K562 (cell line): ENCODE results near the gene NASP. TPM values are rescaled to one million over a fixed set of nuclear protein-coding genes. Genes with fewer than 3 reads are reported as not detected.

Experiments
- SRSF7 ChIP-seq: fragments of 200-400 bp; formaldehyde crosslinking; optimal IDR thresholded peaks from 2 replicates; pipeline ENCODE3; 2017; ENCODE audit warnings: mild to moderate bottlenecking, low read depth, low read length
- ZEB2 ChIP-seq: fragments of 450-650 bp; IDR thresholded peaks from 2 replicates; pipeline ENCODE4 v1.6.1; 2016
- ZNF124 ChIP-seq: sonication (generic); formaldehyde crosslinking; IDR thresholded peaks from 2 replicates; pipeline ENCODE4 v1.8.1; 2022; ENCODE audit warnings: missing genetic modification reagents
- polyA plus RNA-seq, 8 experiments: library from polyadenylated mRNA; depleted of rRNA in 4 of 8; stranded (reverse) in 5 of 8; unstranded in 3 of 8; fragments of >200 nt; fragmentation: Nextera tagmentation in 2 of 8; fragmentation: Illumina TruSeq in 1 of 8; extraction: Ambion mirVana in 2 of 8; extraction: Trizol in 1 of 8; gene quantifications; 2 replicates each; pipeline versions ENCODE4 v1.2.1 to v1.2.3, GENCODE V29; 2011 to 2014; ENCODE audit warnings: inconsistent platforms in 1 of 8, missing spikeins in 1 of 8
- total RNA-seq, 7 experiments: library from RNA; depleted of rRNA in 6 of 7; stranded (reverse); fragments of >200 nt in 6 of 7; fragmentation: Illumina TruSeq in 2 of 7; extraction: Trizol in 2 of 7; gene quantifications; 2 replicates each; pipeline versions ENCODE4 v1.2.1 to v1.2.3, GENCODE V29; 2011 to 2021; ENCODE audit warnings: low replicate concordance in 1 of 7
- TF ChIP-seq, protein P1 (sequence below): sonication (generic); formaldehyde crosslinking; IDR thresholded peaks from 2 replicates; pipeline ENCODE4 v1.8.0; 2022; ENCODE audit warnings: mild to moderate bottlenecking, missing genetic modification reagents
- TF ChIP-seq, protein P2 (sequence below): fragments of 450-650 bp; IDR thresholded peaks from 2 replicates; pipeline ENCODE4 v1.6.1; 2016; ENCODE audit warnings: borderline replicate concordance
- TF ChIP-seq, protein P3 (sequence below), 2 experiments: fragments of 450-650 bp; IDR thresholded peaks; 2 replicates each; pipeline ENCODE4 v1.6.1; 2018; ENCODE audit warnings: mild to moderate bottlenecking in 2 of 2, low read depth in 1 of 2; ENCODE audit not compliant: partially characterized antibody in 2 of 2
- TF ChIP-seq, protein P4 (sequence below): fragments of 450-650 bp; IDR thresholded peaks from 2 replicates; pipeline ENCODE4 v1.6.1; 2016; ENCODE audit warnings: mild to moderate bottlenecking, moderate library complexity

The NASP gene
- total and polyA plus RNA-seq, 9 of the 15 experiments (the other 6 are each of a cell fraction or from before 2014, with no cell fraction given): 199 to 578 (median 419) TPM

DNA sequence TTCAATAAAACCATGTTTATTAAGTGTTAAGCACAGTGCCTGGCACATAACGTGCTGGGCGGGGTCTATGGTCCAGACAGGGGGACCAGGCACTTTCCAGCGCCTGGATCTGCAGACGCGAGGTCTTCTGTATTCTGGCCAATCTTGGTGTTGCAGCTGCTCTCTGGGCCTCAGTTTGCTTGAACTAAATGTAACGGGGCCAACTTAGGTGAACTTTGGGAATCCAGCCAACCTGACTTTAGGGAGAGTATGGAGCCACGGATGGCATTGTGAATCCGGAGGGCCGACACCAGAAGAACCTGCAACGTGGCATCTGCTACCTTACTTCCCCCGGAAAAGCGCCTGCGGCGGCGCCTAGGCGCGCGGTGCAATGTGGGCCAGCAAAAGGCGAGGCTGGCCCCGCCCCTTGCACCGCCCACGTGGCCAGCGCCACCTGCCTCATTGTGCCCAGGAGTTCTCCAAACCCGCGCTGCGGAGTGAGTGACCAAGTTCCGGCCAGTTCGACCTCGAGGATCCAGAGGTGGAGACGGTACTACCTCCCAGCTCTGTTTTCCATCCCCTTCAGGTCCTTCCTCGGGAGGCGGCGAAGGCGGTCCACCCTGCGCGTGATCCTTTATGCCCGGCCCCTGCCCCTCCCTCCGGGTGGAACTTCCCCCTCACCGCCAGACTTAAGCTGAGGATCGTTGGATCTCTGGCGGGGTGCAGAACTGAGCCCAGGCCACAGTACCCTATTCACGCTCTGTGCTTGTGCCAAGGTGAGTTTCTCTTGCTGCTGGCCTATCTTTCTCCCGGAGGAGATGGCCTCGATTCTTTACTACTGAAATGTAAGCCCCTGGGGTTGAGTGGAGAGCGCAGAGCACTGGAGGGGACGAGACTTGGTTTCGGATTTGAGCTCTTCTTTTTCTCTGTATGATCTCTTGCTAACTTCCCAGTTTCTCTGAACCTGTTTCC, 33.2 kb upstream of the NASP start, which contains the start of gene AKR1A1 (continued):
- TF ChIP-seq, protein P1, sequence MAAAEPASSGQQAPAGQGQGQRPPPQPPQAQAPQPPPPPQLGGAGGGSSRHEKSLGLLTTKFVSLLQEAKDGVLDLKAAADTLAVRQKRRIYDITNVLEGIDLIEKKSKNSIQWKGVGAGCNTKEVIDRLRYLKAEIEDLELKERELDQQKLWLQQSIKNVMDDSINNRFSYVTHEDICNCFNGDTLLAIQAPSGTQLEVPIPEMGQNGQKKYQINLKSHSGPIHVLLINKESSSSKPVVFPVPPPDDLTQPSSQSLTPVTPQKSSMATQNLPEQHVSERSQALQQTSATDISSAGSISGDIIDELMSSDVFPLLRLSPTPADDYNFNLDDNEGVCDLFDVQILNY (CRISPR knock-in tag): peak; percentile 92; the same call in 1 of the 2 replicates
- TF ChIP-seq, protein P2, sequence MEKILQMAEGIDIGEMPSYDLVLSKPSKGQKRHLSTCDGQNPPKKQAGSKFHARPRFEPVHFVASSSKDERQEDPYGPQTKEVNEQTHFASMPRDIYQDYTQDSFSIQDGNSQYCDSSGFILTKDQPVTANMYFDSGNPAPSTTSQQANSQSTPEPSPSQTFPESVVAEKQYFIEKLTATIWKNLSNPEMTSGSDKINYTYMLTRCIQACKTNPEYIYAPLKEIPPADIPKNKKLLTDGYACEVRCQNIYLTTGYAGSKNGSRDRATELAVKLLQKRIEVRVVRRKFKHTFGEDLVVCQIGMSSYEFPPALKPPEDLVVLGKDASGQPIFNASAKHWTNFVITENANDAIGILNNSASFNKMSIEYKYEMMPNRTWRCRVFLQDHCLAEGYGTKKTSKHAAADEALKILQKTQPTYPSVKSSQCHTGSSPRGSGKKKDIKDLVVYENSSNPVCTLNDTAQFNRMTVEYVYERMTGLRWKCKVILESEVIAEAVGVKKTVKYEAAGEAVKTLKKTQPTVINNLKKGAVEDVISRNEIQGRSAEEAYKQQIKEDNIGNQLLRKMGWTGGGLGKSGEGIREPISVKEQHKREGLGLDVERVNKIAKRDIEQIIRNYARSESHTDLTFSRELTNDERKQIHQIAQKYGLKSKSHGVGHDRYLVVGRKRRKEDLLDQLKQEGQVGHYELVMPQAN: peak; percentile 99
- TF ChIP-seq, protein P3, sequence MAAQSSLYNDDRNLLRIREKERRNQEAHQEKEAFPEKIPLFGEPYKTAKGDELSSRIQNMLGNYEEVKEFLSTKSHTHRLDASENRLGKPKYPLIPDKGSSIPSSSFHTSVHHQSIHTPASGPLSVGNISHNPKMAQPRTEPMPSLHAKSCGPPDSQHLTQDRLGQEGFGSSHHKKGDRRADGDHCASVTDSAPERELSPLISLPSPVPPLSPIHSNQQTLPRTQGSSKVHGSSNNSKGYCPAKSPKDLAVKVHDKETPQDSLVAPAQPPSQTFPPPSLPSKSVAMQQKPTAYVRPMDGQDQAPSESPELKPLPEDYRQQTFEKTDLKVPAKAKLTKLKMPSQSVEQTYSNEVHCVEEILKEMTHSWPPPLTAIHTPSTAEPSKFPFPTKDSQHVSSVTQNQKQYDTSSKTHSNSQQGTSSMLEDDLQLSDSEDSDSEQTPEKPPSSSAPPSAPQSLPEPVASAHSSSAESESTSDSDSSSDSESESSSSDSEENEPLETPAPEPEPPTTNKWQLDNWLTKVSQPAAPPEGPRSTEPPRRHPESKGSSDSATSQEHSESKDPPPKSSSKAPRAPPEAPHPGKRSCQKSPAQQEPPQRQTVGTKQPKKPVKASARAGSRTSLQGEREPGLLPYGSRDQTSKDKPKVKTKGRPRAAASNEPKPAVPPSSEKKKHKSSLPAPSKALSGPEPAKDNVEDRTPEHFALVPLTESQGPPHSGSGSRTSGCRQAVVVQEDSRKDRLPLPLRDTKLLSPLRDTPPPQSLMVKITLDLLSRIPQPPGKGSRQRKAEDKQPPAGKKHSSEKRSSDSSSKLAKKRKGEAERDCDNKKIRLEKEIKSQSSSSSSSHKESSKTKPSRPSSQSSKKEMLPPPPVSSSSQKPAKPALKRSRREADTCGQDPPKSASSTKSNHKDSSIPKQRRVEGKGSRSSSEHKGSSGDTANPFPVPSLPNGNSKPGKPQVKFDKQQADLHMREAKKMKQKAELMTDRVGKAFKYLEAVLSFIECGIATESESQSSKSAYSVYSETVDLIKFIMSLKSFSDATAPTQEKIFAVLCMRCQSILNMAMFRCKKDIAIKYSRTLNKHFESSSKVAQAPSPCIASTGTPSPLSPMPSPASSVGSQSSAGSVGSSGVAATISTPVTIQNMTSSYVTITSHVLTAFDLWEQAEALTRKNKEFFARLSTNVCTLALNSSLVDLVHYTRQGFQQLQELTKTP (IDR thresholded peaks at IDR 0.05; ENCODE audit: low read depth in 1 of 2, partially characterized antibody in 2 of 2): peak; percentile 26 to 52
- TF ChIP-seq ZEB2: no peak
- no peak for TF ChIP-seq SRSF7
- TF ChIP-seq, protein P4, sequence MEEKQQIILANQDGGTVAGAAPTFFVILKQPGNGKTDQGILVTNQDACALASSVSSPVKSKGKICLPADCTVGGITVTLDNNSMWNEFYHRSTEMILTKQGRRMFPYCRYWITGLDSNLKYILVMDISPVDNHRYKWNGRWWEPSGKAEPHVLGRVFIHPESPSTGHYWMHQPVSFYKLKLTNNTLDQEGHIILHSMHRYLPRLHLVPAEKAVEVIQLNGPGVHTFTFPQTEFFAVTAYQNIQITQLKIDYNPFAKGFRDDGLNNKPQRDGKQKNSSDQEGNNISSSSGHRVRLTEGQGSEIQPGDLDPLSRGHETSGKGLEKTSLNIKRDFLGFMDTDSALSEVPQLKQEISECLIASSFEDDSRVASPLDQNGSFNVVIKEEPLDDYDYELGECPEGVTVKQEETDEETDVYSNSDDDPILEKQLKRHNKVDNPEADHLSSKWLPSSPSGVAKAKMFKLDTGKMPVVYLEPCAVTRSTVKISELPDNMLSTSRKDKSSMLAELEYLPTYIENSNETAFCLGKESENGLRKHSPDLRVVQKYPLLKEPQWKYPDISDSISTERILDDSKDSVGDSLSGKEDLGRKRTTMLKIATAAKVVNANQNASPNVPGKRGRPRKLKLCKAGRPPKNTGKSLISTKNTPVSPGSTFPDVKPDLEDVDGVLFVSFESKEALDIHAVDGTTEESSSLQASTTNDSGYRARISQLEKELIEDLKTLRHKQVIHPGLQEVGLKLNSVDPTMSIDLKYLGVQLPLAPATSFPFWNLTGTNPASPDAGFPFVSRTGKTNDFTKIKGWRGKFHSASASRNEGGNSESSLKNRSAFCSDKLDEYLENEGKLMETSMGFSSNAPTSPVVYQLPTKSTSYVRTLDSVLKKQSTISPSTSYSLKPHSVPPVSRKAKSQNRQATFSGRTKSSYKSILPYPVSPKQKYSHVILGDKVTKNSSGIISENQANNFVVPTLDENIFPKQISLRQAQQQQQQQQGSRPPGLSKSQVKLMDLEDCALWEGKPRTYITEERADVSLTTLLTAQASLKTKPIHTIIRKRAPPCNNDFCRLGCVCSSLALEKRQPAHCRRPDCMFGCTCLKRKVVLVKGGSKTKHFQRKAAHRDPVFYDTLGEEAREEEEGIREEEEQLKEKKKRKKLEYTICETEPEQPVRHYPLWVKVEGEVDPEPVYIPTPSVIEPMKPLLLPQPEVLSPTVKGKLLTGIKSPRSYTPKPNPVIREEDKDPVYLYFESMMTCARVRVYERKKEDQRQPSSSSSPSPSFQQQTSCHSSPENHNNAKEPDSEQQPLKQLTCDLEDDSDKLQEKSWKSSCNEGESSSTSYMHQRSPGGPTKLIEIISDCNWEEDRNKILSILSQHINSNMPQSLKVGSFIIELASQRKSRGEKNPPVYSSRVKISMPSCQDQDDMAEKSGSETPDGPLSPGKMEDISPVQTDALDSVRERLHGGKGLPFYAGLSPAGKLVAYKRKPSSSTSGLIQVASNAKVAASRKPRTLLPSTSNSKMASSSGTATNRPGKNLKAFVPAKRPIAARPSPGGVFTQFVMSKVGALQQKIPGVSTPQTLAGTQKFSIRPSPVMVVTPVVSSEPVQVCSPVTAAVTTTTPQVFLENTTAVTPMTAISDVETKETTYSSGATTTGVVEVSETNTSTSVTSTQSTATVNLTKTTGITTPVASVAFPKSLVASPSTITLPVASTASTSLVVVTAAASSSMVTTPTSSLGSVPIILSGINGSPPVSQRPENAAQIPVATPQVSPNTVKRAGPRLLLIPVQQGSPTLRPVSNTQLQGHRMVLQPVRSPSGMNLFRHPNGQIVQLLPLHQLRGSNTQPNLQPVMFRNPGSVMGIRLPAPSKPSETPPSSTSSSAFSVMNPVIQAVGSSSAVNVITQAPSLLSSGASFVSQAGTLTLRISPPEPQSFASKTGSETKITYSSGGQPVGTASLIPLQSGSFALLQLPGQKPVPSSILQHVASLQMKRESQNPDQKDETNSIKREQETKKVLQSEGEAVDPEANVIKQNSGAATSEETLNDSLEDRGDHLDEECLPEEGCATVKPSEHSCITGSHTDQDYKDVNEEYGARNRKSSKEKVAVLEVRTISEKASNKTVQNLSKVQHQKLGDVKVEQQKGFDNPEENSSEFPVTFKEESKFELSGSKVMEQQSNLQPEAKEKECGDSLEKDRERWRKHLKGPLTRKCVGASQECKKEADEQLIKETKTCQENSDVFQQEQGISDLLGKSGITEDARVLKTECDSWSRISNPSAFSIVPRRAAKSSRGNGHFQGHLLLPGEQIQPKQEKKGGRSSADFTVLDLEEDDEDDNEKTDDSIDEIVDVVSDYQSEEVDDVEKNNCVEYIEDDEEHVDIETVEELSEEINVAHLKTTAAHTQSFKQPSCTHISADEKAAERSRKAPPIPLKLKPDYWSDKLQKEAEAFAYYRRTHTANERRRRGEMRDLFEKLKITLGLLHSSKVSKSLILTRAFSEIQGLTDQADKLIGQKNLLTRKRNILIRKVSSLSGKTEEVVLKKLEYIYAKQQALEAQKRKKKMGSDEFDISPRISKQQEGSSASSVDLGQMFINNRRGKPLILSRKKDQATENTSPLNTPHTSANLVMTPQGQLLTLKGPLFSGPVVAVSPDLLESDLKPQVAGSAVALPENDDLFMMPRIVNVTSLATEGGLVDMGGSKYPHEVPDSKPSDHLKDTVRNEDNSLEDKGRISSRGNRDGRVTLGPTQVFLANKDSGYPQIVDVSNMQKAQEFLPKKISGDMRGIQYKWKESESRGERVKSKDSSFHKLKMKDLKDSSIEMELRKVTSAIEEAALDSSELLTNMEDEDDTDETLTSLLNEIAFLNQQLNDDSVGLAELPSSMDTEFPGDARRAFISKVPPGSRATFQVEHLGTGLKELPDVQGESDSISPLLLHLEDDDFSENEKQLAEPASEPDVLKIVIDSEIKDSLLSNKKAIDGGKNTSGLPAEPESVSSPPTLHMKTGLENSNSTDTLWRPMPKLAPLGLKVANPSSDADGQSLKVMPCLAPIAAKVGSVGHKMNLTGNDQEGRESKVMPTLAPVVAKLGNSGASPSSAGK: peak; percentile 97
- no peak for TF ChIP-seq ZNF124
